HG02870 (cell line): ENCODE results near the gene CERS6.
A peak's percentile ranks its signal among the peaks of the same experiment; 100 is the strongest.
"Not testable (repeated sequence)": the region's sequence is repeated elsewhere in the genome, so short reads cannot be mapped to it uniquely, and the experiment has no call there.

ENCODE experiments used
- ATAC-seq: cut with Tn5 transposase; IDR thresholded peaks from one replicate; pipeline ENCODE4 v1.9.1; 2021; ENCODE audit warnings: mild to moderate bottlenecking, moderate library complexity; ENCODE audit not compliant: unreplicated experiment

CERS6 gene

GRCh38 chr2:168496906-168497305, 40.8 kb downstream of the CERS6 start:
- ATAC-seq = no peak

- no peak for ATAC-seq
Measured at GRCh38 chr2:168499500-168499899, 43.4 kb downstream of the CERS6 start.

- ATAC-seq = no peak
Measured at GRCh38 chr2:168500516-168500915, 44.4 kb downstream of the CERS6 start.

GRCh38 chr2:168501466-168502065, 45.5 kb downstream of the CERS6 start:
- ATAC-seq = no peak

- ATAC-seq = not testable (repeated sequence)
Measured at GRCh38 chr2:168502852-168503251, 46.8 kb downstream of the CERS6 start.

- ATAC-seq = no peak
Measured at GRCh38 chr2:168503901-168504300, 47.8 kb downstream of the CERS6 start.

GRCh38 chr2:168504323-168504722, 48.3 kb downstream of the CERS6 start:
- no peak for ATAC-seq

GRCh38 chr2:168510125-168510756, 54.2 kb downstream of the CERS6 start:
- no peak for ATAC-seq

GRCh38 chr2:168514692-168515091, 58.6 kb downstream of the CERS6 start:
- ATAC-seq = no peak

- no peak for ATAC-seq
Measured at GRCh38 chr2:168515502-168515901, 59.4 kb downstream of the CERS6 start.

- ATAC-seq = no peak
Measured at GRCh38 chr2:168517816-168518215, 61.7 kb downstream of the CERS6 start.

- ATAC-seq = peak; percentile 63
Measured at GRCh38 chr2:168518555-168519066, 62.5 kb downstream of the CERS6 start.

- ATAC-seq = no peak
Measured at GRCh38 chr2:168519534-168520308, 63.6 kb downstream of the CERS6 start.

GRCh38 chr2:168521053-168521741, 65.1 kb downstream of the CERS6 start:
- no peak for ATAC-seq

GRCh38 chr2:168522446-168522845, 66.4 kb downstream of the CERS6 start:
- no peak for ATAC-seq

GRCh38 chr2:168524005-168524404, 67.9 kb downstream of the CERS6 start:
- ATAC-seq = no peak

GRCh38 chr2:168525020-168525419, 68.9 kb downstream of the CERS6 start:
- no peak for ATAC-seq

- ATAC-seq = no peak
Measured at GRCh38 chr2:168525716-168526446, 69.8 kb downstream of the CERS6 start.

- no peak for ATAC-seq
Measured at GRCh38 chr2:168526641-168527040, 70.6 kb downstream of the CERS6 start.

GRCh38 chr2:168528016-168528415, 71.9 kb downstream of the CERS6 start:
- no peak for ATAC-seq

GRCh38 chr2:168528469-168528868, 72.4 kb downstream of the CERS6 start:
- no peak for ATAC-seq
